Effector memory CD4-positive, alpha-beta T cell (primary cell): ENCODE results near the gene OR2T3.

Experiments
- DNase-seq, 3 donors: peaks; one replicate each; pipeline ENCODE4 v3.0.0-alpha.2; 2020
- H3K27ac ChIP-seq: 2 replicates; pipeline ENCODE4 v1.7.0; 2013; ENCODE audit warnings: mild to moderate bottlenecking, low read length, moderate library complexity; ENCODE audit not compliant: insufficient read depth, poor library complexity, severe bottlenecking
- H3K27me3 ChIP-seq: replicated peaks from 2 replicates; pipeline ENCODE4 v1.7.0; 2013; ENCODE audit warnings: mild to moderate bottlenecking, low read length; ENCODE audit not compliant: insufficient read depth, control insufficient read depth, poor library complexity, severe bottlenecking
- H3K36me3 ChIP-seq: 2 replicates; pipeline ENCODE4 v1.7.0; 2013; ENCODE audit warnings: mild to moderate bottlenecking, low read length, moderate library complexity; ENCODE audit not compliant: control insufficient read depth, insufficient read depth
- H3K4me1 ChIP-seq: 2 replicates; pipeline ENCODE4 v1.7.0; 2013; ENCODE audit warnings: low read length, mild to moderate bottlenecking; ENCODE audit not compliant: control insufficient read depth, insufficient read depth, poor library complexity, severe bottlenecking
- H3K4me3 ChIP-seq: 2 replicates; pipeline ENCODE4 v1.7.0; 2013; ENCODE audit warnings: low read length, low read depth, mild to moderate bottlenecking; ENCODE audit not compliant: insufficient read depth, poor library complexity, severe bottlenecking
- H3K9me3 ChIP-seq: 2 replicates; pipeline ENCODE4 v1.7.0; 2013; ENCODE audit warnings: mild to moderate bottlenecking, low read length, moderate library complexity; ENCODE audit not compliant: control insufficient read depth

Gene OR2T3

GRCh38 chr1:248521856-248522255, 48.7 kb downstream of the OR2T3 start:
- no peak for DNase-seq
- H3K27me3 ChIP-seq = no peaks in the 10 kb centered on the region
- H3K4me3 ChIP-seq = no peak overlapping the region

More at GRCh38 chr1:248521856-248522255, 48.7 kb downstream of the OR2T3 start:
- no peak overlapping the region for H3K27ac ChIP-seq
- no peaks in the 10 kb centered on the region for H3K4me1 ChIP-seq
- H3K9me3 ChIP-seq = no peaks in the 10 kb centered on the region
- no peaks in the 10 kb centered on the region for H3K36me3 ChIP-seq
